ENCODE data around the gene ZNF407.
A peak's percentile ranks its signal among the peaks of the same experiment; 100 is the strongest.
"Not testable (repeated sequence)": the region's sequence is repeated elsewhere in the genome, so short reads cannot be mapped to it uniquely, and the experiment has no call there.

The ZNF407 gene

DNA sequence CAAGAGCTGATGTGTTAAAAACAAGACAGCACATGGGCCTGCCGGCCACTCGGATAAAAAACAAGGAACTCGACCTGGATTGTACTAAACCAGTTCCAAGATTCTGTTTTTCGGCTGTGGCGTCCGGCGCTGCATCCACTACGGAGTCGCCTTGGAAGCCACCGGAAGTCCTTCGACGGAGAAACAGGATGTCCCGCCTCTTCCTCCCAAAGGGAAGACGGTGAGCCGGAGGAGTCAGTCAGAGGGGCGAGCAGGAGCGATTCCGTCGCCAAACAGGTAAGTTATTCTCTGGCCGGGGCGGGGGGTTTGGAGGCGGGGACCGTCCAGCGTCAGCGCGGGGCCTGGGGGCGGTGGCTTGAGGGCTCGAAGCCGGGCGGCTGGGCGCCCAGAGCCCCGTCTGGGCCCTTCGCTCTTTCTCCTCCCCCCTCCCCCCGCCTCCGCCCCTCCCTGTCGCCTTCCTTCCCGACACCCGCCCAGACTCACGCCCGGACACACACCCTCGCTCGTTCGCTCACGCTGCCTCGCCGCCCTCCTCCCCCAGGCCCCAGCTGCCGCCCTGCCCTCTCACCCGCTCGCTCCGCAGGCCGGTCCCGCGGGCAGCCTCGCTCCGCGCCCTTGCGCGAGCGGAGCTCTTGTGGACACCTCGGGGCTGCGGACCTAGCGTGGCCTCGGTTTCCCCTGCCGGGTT is at the start of gene ZNF407:
Gene ZNF407 (plus strand): TSS at position 209 of the 688 bp plus-strand sequence. CDS start 33,150 bp downstream, outside the sequence.
- DNase-seq (ENCODE audit: low read depth) = peak; percentile 75

GRCh38 chr18:74549591-74550104 is 48.0 kb upstream of the ZNF407 start:
- no peak for DNase-seq (ENCODE audit: low read depth)

GRCh38 chr18:74550886-74551285 is 46.8 kb upstream of the ZNF407 start:
- DNase-seq (ENCODE audit: low read depth) = no peak

DNA sequence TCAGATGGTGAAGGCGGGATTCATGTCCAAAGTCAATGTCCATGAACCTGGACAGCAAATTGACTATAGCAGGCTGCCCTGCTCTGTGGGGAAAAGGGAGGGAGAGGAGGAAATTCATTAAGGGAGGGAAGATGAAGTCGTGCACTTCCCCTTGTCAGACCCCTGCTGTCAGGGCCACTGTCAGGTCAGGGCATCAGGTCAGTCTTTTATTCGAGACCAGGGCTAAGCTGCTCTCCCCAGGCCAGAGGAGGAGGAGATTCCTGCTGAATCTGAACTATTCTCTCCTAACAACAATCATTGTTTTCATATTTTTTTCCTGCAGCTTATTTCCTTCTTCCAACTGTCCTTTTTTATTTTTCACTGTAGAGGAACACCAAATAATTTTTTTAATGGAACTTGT is 46.2 kb upstream of the ZNF407 start:
- DNase-seq (ENCODE audit: low read depth) = no peak

DNA sequence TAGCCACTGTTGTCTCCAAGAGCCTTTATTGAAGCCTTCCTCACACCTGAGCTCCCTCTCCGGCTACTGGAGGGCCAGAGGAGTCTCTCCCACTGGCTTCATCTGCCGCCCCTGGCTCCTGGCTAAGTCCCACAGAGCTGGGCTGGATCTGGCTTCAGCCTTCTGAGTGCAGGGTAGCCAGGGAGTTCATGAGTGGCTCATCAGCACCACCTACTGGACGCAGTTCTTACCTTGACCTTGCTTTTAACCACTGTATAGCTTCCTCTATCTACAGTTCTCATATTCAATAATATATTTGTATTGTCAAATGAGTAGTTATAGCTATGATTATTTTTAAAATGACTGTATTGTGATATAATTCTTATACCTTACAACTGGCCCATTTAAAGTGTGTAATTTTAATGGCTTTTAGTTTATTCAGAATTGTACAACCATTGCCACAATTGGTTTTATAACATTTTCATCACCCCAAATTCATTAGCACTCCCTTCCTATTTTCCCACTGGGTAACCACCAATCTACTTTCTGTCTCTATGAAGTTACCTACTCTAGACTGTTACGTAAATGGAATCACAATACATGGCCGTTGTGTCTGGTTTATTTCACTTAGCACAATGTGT is 45.6 kb upstream of the ZNF407 start:
- DNase-seq (ENCODE audit: low read depth) = peak; percentile 50

GRCh38 chr18:74556126-74556525 is 41.5 kb upstream of the ZNF407 start:
- DNase-seq (ENCODE audit: low read depth) = no peak

- DNase-seq (ENCODE audit: low read depth) = no peak
Observed at GRCh38 chr18:74558096-74558495, 39.6 kb upstream of the ZNF407 start.

GRCh38 chr18:74562131-74562730 is 35.4 kb upstream of the ZNF407 start:
- DNase-seq (ENCODE audit: low read depth) = no peak

DNA sequence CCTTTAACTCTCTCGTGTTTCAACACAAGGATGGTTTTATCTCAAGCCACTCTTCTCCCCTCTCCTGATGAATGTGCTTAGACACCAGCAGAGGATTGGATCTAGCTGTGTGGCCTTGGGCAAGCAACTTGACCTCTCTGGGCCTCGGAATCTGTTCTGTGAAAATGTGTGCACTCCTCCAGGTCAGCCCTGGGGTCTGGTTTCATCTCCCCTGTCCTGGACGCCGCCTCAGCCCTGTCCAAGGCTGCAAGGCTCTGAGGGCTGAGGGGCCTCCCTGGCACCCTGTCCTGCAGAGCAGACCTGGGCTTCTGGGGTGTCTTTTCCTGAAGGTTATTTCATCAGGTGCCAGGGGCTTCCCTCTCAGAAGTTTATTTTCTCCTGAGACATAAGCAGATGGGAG is 34.9 kb upstream of the ZNF407 start:
- DNase-seq (ENCODE audit: low read depth) = no peak

GRCh38 chr18:74563999-74564398 is 33.7 kb upstream of the ZNF407 start:
- DNase-seq (ENCODE audit: low read depth) = no peak

GRCh38 chr18:74565164-74565563 is 32.5 kb upstream of the ZNF407 start:
- DNase-seq (ENCODE audit: low read depth) = not testable (repeated sequence)

GRCh38 chr18:74565993-74566392 is 31.7 kb upstream of the ZNF407 start:
- not testable (repeated sequence) for DNase-seq (ENCODE audit: low read depth)

DNA sequence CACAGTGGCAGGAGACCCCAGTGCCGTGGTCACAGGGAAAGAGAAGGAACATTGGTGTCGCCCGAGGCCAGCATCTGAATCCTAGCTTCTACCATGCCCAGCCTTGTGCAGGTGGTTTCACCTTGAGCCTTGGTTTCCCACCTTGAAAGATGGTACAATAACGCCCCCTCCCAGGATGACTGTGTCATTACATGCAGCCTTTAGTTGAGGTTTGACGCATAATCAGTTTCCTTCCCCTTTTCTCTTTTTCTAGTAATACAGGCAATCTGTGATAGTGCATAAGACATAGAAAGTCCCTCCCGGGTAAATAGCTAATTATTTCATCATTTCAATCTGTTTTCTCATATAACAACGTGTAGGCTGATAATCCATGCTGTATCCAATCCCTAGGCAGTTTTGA is 29.8 kb upstream of the ZNF407 start:
- DNase-seq (ENCODE audit: low read depth) = no peak

DNA sequence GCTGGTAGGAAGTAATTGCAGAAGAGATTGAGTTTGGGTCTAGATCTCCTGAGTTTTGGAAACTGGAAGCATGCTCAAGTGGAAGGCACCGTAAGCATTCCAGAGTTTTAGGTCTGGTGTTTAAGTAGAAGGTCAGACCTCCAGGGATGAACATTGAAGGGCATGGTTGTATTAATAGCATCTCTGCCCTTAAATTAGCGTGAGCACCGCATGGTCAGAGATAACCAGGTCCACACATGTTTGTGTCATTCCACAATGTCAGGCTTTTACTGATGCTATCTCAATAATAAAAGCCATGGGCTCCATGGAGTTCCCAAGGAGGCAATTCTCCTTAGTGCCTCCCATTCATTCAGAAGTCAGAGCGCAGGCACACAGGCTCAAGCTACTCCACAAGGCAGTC is 28.3 kb upstream of the ZNF407 start:
- DNase-seq (ENCODE audit: low read depth) = no peak

- no peak for DNase-seq (ENCODE audit: low read depth)
Observed at GRCh38 chr18:74570266-74570665, 27.4 kb upstream of the ZNF407 start.

DNA sequence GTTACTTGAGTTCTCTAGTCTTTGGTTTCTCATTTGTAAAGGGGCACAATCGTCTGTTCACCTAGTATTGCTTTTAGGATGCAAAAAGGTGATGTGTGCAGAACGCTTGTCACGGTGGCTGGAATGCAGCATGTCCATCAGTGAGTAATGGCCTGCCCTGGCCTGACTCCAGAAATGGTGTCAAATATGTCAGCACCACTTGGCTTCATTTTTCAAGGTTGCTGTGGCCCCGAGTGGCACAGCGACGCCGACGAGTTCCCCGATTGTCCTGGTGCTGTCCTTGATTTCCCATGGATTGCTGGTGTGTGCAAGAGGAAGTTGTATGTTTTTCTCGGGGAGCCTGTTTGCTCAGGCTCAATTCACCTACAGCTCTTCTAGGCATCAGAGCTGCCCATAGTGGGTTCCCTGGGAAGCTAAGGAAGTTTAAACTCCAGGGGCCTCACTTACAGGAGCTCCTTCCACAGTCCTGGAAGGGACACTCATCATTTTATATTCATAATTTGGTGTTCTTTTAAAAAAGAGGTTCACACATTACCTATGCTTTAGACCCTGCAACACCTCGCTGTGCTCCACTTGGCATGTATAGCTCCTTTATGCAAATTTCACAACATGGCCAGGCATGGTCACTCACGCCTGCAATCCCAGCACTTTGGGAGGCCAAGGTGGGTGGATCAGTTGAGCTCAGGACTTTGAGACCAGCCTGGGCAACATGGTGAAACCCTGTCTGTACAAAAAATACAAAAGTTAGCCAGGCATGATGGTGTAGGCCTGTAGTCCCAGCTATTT is 25.6 kb upstream of the ZNF407 start:
- DNase-seq (ENCODE audit: low read depth) = no peak

- DNase-seq (ENCODE audit: low read depth) = no peak
Observed at GRCh38 chr18:74573053-74573452, 24.6 kb upstream of the ZNF407 start.

DNA sequence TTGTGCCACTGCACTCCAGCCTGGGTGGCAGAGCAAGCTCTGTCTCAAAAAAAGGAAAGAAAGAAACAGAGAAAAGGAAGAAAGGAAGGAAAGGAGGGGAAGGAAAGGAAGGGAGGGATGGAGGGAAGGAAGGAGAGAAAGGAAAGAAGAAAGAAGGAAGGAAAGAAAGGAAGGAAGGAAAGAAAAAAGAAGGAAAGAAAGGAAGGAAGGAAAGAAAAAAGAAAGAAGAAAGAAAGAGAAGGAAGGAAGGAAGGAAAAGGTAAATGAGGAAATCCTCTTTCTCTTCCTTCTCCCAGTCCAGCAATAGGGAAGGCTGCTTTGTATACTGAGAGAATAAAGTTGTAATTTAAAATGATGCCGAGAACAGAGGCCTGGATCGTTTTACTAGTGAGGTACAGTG is 22.8 kb upstream of the ZNF407 start:
- no peak for DNase-seq (ENCODE audit: low read depth)

DNA sequence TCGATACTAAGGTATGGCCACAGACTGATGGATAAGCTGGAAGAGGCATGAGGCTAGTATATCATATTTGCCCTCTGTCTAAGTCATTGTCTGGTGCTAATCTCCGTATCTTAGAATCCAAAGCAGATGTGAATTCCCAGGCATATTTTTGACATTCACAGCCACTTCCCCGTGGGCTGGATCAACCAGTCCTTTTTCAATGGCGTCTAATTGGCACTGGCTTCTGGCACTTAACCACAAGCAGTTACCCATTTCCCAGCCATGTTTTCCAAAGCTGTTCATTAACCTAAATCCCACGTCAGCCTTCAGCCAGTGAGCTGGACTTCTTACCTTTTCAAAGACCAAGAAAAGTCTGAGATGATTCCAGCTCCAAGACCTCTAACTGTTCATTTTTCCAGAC is 20.7 kb upstream of the ZNF407 start:
- no peak for DNase-seq (ENCODE audit: low read depth)

DNA sequence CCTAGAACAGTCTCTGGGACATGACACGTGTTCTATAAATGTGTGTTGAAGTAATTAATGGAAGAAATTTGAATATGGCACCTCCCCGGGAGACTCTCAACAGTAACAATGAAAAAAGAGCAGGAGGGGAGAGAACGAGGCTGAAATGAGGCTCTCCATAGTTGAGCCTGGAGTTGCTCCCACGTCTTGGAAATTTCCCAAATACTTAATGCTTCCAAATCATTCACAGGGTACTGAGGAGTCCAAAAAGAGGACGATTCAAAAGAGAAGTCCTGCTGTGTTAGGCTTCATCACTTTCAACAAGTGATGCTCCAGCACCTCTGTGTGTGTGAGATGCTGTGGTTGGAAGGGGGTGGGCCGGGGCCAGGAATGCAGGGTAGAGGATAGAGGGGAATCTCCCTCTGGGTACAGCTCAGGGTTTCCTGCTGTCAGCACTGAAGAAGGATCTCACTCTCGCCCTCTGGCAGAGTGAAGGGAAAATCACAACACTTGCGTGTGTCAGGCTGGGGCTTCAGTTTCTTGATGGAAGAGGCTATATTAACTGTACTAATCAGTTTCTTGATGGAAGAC is 18.1 kb upstream of the ZNF407 start:
- DNase-seq (ENCODE audit: low read depth) = no peak

DNA sequence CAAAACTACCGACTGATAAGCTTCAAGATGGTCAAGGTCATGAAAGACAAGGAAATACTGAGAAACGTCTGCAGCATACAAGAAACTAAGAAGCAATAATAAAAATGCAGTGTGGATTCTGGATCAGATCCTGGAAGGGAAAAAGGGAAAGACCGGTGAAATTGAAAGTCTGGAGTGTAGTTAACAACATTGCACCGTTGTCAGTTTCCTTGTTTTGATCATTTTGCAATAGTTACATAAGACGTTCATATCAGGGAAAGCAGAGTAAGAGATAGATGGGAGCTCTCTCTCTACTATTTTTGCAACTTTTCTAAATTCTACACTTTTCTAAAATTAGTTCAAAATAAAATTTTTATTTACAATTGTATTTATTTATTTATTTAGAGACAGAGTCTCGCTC is 15.0 kb upstream of the ZNF407 start:
- no peak for DNase-seq (ENCODE audit: low read depth)

DNA sequence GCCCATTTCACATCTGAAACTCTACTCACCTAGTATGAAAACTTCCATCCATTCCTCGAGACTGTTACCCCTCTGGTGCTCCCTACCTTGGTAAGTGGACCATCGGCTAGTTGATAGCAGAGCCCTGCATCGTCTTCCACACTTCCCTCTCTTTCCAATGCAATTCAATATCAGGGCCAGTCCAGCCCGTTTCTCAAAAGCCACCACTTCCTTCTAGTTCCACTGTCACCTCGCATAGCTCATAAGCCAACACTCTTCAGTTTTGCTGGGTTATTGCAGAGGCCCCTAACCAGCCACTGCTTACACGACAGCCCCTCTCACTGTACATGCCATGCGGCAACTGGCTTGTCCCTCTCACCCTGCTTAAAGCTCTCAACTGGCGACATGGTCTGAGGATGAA is 10.2 kb upstream of the ZNF407 start:
- DNase-seq (ENCODE audit: low read depth) = no peak
